KOPT-K1 (cell line): ENCODE data around the gene CFAP46.
"Not testable (repeated sequence)": the region's sequence is repeated elsewhere in the genome, so short reads cannot be mapped to it uniquely, and the experiment has no call there.

Experiments
- H3K27ac ChIP-seq: fragments of 200-600 bp; sonication (generic); 2 replicates; pipeline ENCODE4 v1.5.1; 2016; ENCODE audit warnings: antibody characterized with exemption, mild to moderate bottlenecking, low read depth, low read length; ENCODE audit not compliant: poor library complexity, severe bottlenecking
- H3K36me3 ChIP-seq: fragments of 200-600 bp; sonication (generic); 2 replicates; pipeline ENCODE4 v1.5.1; 2017; ENCODE audit warnings: antibody characterized with exemption, mild to moderate bottlenecking, low read length, moderate library complexity; ENCODE audit not compliant: insufficient read depth
- H3K9me3 ChIP-seq: fragments of 200-600 bp; sonication (generic); 2 replicates; pipeline ENCODE4 v1.5.1; 2017; ENCODE audit warnings: antibody characterized with exemption, low read length, mild to moderate bottlenecking; ENCODE audit not compliant: insufficient read depth, poor library complexity, severe bottlenecking

Gene CFAP46

DNA sequence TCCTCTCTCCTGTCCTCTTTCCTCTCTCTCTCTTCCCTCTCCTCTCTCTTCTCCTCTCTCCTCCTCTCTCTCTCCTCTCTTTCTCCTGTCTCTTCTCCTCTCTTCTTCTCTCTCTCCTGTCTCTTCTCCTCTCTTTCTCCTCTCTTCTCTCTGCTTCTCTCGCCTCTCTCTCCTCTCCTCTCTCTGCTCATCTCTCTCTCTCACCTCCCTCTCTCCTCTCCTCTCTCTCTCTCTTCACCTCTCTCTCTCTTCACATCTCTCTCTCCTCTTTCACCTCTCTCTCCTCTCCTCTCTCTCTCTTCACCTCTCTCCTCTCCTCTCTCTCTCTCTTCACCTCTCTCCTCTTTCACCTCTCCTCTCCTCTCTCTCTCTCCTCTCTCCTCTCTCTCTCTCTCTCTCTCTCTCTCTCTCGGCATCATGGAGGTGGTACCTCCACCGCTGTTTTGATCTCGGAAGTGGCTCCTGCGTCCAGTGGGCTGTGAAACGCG is 30.1 kb downstream of the CFAP46 start:
- H3K36me3 ChIP-seq: no peaks in the 10 kb centered on the region
- no peak overlapping the region for H3K27ac ChIP-seq
- H3K9me3 ChIP-seq: no peaks in the 10 kb centered on the region

- H3K9me3 ChIP-seq: no peaks in the 10 kb centered on the region
- H3K27ac ChIP-seq: no peak overlapping the region
- no peaks in the 10 kb centered on the region for H3K36me3 ChIP-seq
Observed at GRCh38 chr10:132911786-132912097, 30.6 kb downstream of the CFAP46 start.

DNA sequence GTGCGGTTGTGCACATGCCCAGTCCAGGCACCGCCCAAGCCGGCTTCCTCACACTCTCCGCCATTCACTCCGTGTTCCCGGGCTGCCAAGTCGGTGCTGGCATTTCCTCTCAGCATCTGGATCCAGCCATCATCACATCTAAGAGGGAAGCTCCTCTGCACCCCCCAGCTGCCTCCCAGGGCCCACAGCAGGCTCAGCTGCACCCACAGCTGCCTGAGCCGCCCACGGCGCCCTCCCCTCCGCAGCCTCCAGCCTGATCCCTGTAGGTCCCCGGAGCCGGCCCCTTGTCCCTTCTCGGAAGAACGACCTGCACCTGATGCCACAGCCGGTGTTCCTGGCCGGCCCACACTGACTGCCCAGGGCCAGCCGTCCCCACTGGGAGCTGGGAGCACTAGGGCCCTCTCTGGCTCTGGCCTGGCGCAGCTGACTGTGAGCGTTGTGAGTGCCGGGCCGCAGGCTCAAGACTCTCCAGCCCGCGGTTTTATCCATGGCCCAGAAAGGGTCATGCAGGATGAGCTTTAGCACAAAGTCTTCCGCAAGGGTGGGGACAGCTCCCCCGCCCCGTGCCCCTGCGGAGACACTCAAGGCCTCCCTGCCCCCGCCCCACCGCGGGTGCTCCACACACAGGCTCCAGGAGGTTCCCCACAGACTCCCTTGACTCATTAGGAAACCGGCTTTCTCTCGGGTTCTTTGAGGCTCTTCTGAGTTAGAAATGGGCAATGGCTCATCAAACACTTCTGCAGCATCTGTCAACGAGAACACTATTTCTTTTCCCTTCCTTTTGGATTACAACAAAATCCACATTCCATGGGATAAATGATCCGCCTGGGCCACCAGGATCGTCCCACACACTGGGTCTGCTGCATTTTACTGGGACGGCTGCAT is 31.2 kb downstream of the CFAP46 start:
- Histone ChIP-seq H3K27ac (no peak overlapping the region), H3K36me3 (no peaks in the 10 kb centered on the region), H3K9me3 (no peaks in the 10 kb centered on the region)

GRCh38 chr10:132910186-132910880 is 32.0 kb downstream of the CFAP46 start:
- no peaks in the 10 kb centered on the region for H3K36me3 ChIP-seq
- no peaks in the 10 kb centered on the region for H3K9me3 ChIP-seq
- H3K27ac ChIP-seq: no peak overlapping the region

GRCh38 chr10:132909491-132910071 is 32.8 kb downstream of the CFAP46 start:
- Histone ChIP-seq H3K9me3 (no peaks in the 10 kb centered on the region), H3K27ac (no peak overlapping the region), H3K36me3 (no peaks in the 10 kb centered on the region)

DNA sequence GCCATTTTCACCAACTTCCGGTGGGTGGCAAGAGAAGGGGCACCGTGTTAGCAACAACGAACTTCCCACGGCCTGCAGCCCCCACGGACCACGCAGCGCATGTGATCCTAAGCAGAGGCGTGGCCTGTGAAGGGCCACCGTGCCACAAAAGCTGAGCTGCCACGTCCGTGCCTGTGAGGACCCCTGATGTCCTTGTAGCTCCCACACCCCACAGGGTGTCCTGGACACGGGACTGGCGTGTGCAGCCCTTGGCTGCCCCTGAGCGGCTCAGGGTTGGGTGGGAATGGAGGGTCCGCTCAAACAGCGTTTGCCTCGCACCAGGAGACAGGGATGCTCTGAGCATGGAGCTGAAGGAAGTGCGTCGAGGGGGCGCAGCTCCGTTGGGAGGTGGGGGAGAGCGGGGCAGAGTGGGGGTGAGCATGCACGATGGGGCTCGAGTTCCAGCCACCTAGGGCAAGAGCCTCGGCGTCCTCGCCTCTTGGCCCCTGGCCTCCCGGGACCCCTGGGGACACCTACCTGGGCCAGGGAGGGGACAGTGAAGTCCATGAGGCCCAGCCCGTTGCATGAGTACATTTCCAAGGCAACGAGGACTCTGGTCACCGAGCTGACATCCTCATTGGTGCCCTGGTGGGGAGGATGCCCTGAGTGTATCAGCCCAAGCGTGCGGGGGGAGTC is 33.6 kb downstream of the CFAP46 start:
- no peaks in the 10 kb centered on the region for H3K9me3 ChIP-seq
- no peaks in the 10 kb centered on the region for H3K36me3 ChIP-seq
- no peak overlapping the region for H3K27ac ChIP-seq

DNA sequence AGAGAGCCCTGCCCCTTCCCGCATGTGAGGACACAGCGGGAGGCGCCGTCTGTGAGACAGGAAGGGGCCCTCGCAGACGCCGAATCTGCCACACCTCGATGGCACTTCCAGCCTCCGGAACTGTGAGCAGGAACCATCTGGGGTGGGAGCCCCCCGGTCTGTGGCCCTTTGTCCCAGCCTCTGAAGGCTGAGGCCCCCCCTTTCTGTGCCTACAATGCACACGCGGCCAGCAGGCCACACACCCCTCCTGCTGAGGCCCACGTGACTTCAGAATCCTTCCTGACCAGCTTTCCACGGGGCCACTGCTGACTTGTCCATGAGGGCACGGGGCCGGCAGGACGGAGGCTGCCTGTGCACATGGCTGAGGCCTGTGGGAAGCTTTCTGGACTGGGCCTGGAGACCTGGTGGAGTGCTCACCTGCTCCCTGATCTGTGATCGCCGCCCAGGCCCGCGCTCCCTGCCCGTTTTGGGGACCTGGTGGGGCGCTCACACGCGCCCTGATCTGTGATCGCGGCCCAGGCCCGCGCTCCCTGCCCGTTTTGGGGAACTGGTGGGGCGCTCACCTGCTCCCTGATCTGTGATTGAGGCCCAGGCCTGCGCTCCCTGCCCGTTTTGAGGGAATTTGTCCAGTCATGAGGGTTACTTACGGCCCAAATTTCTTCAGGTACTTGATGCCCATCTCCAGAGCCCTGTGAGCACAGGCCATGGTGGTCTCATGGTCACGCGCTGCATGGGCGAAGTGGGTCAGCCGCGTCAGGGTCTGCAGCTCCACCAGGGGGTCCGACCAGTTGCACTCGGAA is 34.3 kb downstream of the CFAP46 start:
- H3K36me3 ChIP-seq: no peaks in the 10 kb centered on the region
- no peak overlapping the region for H3K27ac ChIP-seq
- no peaks in the 10 kb centered on the region for H3K9me3 ChIP-seq

DNA sequence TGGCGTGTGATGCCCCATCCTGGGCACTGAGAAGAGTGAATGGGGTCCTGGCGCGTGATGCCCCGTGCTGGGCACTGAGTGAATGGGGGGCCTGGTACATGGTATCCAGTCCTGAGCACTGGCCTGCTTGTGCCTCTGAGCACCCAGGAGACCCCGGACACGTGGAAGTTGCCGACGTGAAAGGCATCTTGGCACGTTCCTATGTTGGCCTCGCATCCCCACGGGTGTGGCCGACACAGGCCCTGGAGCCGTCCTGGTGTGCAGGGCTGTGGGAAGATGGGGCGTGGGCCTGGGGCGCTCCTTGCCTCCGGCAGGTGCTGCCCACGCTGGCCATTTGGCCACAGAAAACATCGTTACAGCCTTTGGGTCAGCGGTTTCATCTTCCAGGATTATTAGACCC is 35.5 kb downstream of the CFAP46 start:
- no peak overlapping the region for H3K27ac ChIP-seq
- no peaks in the 10 kb centered on the region for H3K36me3 ChIP-seq
- H3K9me3 ChIP-seq: no peaks in the 10 kb centered on the region

DNA sequence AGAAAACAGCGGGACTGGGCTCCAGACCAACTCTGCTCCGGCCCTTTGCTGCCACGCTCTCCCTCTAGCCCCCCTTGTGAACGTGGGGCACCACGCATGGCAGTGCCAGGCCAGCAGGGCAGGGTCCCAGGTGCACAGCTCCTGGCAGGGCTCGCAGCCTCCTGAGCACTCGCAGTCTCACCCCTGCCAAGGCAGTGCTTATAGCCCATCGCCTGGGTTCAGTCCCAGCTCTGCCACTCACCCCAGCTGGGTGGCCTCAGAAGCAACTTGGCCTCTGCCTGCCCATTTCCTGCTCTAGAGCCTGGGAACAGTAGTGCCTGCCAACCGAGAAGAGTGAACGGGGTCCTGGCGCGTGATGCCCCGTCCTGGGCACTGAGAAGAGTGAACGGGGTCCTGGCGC is 36.3 kb downstream of the CFAP46 start:
- H3K27ac ChIP-seq: no peak overlapping the region
- H3K36me3 ChIP-seq: no peaks in the 10 kb centered on the region
- peaks cover 5% of the 10 kb centered on the region for H3K9me3 ChIP-seq

DNA sequence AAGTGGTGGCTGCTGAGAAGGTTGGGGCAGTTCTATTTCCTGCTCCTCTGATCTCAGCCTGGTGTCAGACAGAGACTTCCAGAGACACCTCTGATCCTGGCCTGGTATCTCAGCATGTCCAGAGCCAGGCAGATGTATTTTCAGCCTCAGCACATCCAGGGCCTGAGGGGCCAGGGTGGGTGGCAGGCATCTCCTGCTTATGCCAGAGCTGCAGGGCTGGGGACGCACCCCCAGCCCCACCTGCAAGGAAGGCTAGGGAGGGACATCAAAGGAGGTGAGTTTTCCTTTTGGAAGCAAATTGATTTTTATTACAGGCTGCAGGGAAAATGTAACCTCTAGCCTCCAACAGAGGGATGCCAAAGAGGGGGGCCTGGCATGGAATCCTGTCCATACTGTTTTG is 36.7 kb downstream of the CFAP46 start:
- Histone ChIP-seq H3K27ac (no peak overlapping the region), H3K36me3 (no peaks in the 10 kb centered on the region), H3K9me3 (peaks cover 9% of the 10 kb centered on the region)

DNA sequence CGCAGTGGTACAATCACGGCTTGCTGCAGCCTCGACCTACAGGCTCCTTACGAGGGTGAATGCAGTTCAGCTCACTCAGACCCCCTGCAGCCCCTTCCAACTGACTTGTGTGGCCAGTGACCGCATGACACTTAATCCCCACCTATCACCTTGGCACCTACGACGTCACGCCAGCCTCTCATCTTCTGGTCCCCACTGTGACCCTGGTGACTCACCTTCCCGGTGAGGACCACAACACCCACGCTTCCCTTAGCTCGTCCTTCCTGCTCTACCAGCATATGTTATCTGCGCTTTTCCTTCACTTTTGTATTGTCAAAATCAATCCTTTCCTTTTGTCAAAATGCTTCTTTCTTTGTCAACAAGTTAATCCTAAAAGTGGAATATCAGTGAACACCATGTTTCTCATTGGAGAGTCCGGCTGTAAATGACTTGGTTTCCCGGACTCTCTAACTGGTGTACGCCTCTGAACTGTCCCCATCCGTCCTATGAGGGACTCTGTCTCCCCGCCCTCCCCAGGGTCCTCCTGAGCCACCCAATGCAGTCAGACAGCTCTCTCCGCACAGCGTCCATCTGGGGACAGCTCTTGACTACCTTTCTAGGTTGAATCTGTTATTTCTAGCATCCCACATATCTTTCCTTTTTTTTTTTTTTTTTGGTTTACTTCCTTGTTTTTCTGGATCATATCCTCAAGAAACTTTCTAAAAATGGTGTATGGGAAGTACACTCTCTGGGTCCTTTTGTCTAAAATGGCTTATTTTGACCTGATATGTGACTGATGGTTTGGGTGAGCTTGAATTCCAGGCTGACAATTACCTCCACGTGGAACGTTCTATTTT is 37.3 kb downstream of the CFAP46 start:
- Histone ChIP-seq H3K36me3 (no peaks in the 10 kb centered on the region), H3K9me3 (peaks cover 14% of the 10 kb centered on the region), H3K27ac (no peak overlapping the region)

GRCh38 chr10:132904181-132904813 is 38.1 kb downstream of the CFAP46 start:
- H3K9me3 ChIP-seq: peaks cover 14% of the 10 kb centered on the region
- no peaks in the 10 kb centered on the region for H3K36me3 ChIP-seq
- no peak overlapping the region for H3K27ac ChIP-seq

DNA sequence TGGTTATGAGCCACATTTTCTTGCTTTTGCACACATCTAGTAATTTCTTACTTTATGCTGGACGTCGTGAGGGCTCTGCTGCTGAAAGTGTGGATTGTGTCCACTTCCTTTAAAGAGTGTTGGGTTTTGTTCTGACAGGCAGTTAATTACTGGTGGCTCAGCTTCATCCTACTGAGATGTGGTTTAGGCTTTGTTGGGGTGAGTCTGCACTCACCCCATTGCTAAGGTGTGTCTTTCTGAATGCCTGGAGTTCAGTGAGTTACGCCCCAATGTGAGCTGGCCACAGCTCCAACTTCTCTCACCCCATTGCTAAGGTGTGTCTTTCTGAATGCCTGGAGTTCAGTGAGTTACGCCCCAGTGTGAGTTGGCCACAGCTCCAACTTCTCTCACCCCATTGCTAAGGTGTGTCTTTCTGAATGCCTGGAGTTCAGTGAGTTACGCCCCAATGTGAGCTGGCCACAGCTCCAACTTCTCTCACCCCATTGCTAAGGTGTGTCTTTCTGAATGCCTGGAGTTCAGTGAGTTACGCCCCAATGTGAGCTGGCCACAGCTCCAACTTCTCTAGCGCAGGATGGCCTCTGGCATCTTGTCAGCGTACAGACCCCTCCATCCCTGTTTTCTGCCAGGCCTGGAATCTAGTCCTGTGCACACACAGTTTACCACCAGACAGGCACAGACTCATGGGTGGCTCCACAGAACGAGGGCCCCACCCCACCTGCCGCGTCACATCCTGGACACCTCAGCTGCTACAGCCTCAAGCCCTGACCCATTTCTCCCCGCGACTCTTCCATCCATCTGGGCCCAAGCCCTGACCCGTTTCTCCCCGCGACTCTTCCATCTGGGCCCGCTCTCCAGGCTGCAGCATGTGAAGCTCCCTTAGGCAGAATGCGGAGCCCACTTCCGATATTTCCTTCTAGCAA is 39.5 kb downstream of the CFAP46 start:
- not testable (repeated sequence) for H3K36me3 ChIP-seq, H3K27ac ChIP-seq
- H3K9me3 ChIP-seq: peaks cover 14% of the 10 kb centered on the region
